Suprapubic skin (tissue), 4 donors: ENCODE data around the gene UBE2E2. TPM values are rescaled to one million over a fixed set of nuclear protein-coding genes. Genes with fewer than 3 reads are reported as not detected.

Experiments
- DNase-seq, 2 donors: peaks; one replicate each; pipeline ENCODE4 v3.0.0-alpha.2; 2019; ENCODE audit warnings: low spot score in 2 of 2
- H3K27ac ChIP-seq: fragments of 200-600 bp; sonication (generic); one replicate; pipeline ENCODE4 v1.5.1; 2019
- H3K27me3 ChIP-seq: fragments of 200-600 bp; sonication (generic); one replicate; pipeline ENCODE4 v1.5.1; 2019
- H3K36me3 ChIP-seq: fragments of 200-600 bp; sonication (generic); one replicate; pipeline ENCODE4 v1.5.1; 2019
- H3K4me1 ChIP-seq: fragments of 200-600 bp; sonication (generic); one replicate; pipeline ENCODE4 v1.5.1; 2019
- H3K4me3 ChIP-seq: fragments of 200-600 bp; sonication (generic); one replicate; pipeline ENCODE4 v1.5.1; 2019; ENCODE audit warnings: mild to moderate bottlenecking
- H3K9me3 ChIP-seq: fragments of 200-600 bp; sonication (generic); one replicate; pipeline ENCODE4 v1.5.1; 2019
- CTCF ChIP-seq, 2 donors: fragments of 200-600 bp in 1 of 2; fragments of 450-650 bp in 1 of 2; sonication (generic) in 1 of 2; IDR thresholded peaks; one replicate each; pipeline ENCODE4 v1.5.1; 2016 to 2019; ENCODE audit warnings: antibody characterized with exemption in 2 of 2, mild to moderate bottlenecking in 1 of 2, moderate library complexity in 1 of 2
- EP300 ChIP-seq: sonication (generic); formaldehyde crosslinking; IDR thresholded peaks from one replicate; pipeline ENCODE4 v1.6.1; 2017; ENCODE audit warnings: antibody characterized with exemption
- POLR2A ChIP-seq, 2 donors: fragments of 450-650 bp; IDR thresholded peaks; one replicate each; pipeline ENCODE4 v1.6.1; 2017; ENCODE audit warnings: antibody characterized with exemption in 2 of 2, mild to moderate bottlenecking in 2 of 2, moderate library complexity in 2 of 2
- POLR2AphosphoS5 ChIP-seq, 3 donors: sonication (generic); formaldehyde crosslinking; IDR thresholded peaks; one replicate each; pipeline ENCODE4 v1.6.1; 2017; ENCODE audit warnings: antibody characterized with exemption in 3 of 3
- WGBS: methylation state at CpG from one replicate; pipeline ENCODE4 v1.1.5; 2018; 5-methylcytosine and 5-hydroxymethylcytosine counted together
- total RNA-seq, 4 donors: library from RNA; depleted of rRNA; stranded (reverse); fragments of >200 nt; gene quantifications; one replicate each; pipeline ENCODE4 v1.1.0, GENCODE V29; 2016

The UBE2E2 gene
- total RNA-seq, 4 donors from 2014 or later = 30.2 to 65.4 (median 34.8) TPM

GRCh38 chr3:23489300-23490158 lies 286.4 kb downstream of the UBE2E2 start:
- WGBS = 97% methylated on average over 7 of the region's 7 CpGs
- Histone ChIP-seq H3K4me3 (no peak overlapping the region), H3K27me3 (no peaks in the 10 kb centered on the region), H3K27ac (no peak overlapping the region), H3K9me3 (no peaks in the 10 kb centered on the region), H3K4me1 (peaks cover 5% of the 10 kb centered on the region), H3K36me3 (no peaks in the 10 kb centered on the region)
- TF ChIP-seq POLR2A (IDR thresholded peaks at IDR 0.05) (no peak), EP300 (no peak), POLR2AphosphoS5 (IDR thresholded peaks at IDR 0.05) (no peak), CTCF (IDR thresholded peaks at IDR 0.05) (no peak)
- DNase-seq = no peak

GRCh38 chr3:23490459-23490858 lies 287.3 kb downstream of the UBE2E2 start:
- peaks cover 9% of the 10 kb centered on the region for H3K4me1 ChIP-seq
- no peak for DNase-seq
- H3K9me3 ChIP-seq = no peaks in the 10 kb centered on the region
- TF ChIP-seq POLR2AphosphoS5 (IDR thresholded peaks at IDR 0.05) = no peak
- TF ChIP-seq EP300 = no peak
- TF ChIP-seq POLR2A (IDR thresholded peaks at IDR 0.05) = no peak
- no peak for TF ChIP-seq CTCF (IDR thresholded peaks at IDR 0.05)
- 48% methylated on average over 3 of the region's 3 CpGs for WGBS
- H3K4me3 ChIP-seq = no peak overlapping the region
- no peak overlapping the region for H3K27ac ChIP-seq
- H3K36me3 ChIP-seq = no peaks in the 10 kb centered on the region
- no peaks in the 10 kb centered on the region for H3K27me3 ChIP-seq

GRCh38 chr3:23492057-23492456 lies 288.9 kb downstream of the UBE2E2 start:
- Histone ChIP-seq H3K4me3 (no peak overlapping the region), H3K4me1 (peaks cover 11% of the 10 kb centered on the region), H3K9me3 (no peaks in the 10 kb centered on the region), H3K27me3 (no peaks in the 10 kb centered on the region), H3K27ac (no peak overlapping the region), H3K36me3 (no peaks in the 10 kb centered on the region)
- no peak for DNase-seq
- no peak for TF ChIP-seq POLR2AphosphoS5 (IDR thresholded peaks at IDR 0.05)
- TF ChIP-seq POLR2A (IDR thresholded peaks at IDR 0.05) = no peak
- no peak for TF ChIP-seq CTCF (IDR thresholded peaks at IDR 0.05)
- no peak for TF ChIP-seq EP300

- Histone ChIP-seq H3K9me3 (no peaks in the 10 kb centered on the region), H3K4me1 (peaks cover 11% of the 10 kb centered on the region), H3K36me3 (no peaks in the 10 kb centered on the region), H3K27me3 (no peaks in the 10 kb centered on the region), H3K4me3 (no peak overlapping the region), H3K27ac (no peak overlapping the region)
- TF ChIP-seq CTCF (IDR thresholded peaks at IDR 0.05) = no peak
- no peak for TF ChIP-seq POLR2AphosphoS5 (IDR thresholded peaks at IDR 0.05)
- TF ChIP-seq EP300 = no peak
- no peak for TF ChIP-seq POLR2A (IDR thresholded peaks at IDR 0.05)
- DNase-seq = no peak
Measured at GRCh38 chr3:23493889-23494288, 290.8 kb downstream of the UBE2E2 start.

- no peak overlapping the region for H3K4me3 ChIP-seq
- TF ChIP-seq POLR2AphosphoS5 (IDR thresholded peaks at IDR 0.05) (no peak), EP300 (no peak), CTCF (IDR thresholded peaks at IDR 0.05) (no peak)
- no peaks in the 10 kb centered on the region for H3K36me3 ChIP-seq
- DNase-seq = no peak
- H3K9me3 ChIP-seq = no peaks in the 10 kb centered on the region
- peaks cover 11% of the 10 kb centered on the region for H3K4me1 ChIP-seq
- WGBS = 89% methylated on average over 1 of the region's 1 CpG
- H3K27ac ChIP-seq = no peak overlapping the region
- H3K27me3 ChIP-seq = no peaks in the 10 kb centered on the region
Measured at GRCh38 chr3:23494967-23495366, 291.8 kb downstream of the UBE2E2 start.
